H9 (cell line): ENCODE data around the gene SORCS2. TPM values are rescaled to one million over a fixed set of nuclear protein-coding genes. Genes with fewer than 3 reads are reported as not detected.

Experiments
- DNase-seq: peaks from one replicate; pipeline ENCODE4 v3.0.0-alpha.2; 2017
- H2AFZ ChIP-seq: one replicate; pipeline ENCODE4 v1.6.1; 2013; ENCODE audit warnings: mild to moderate bottlenecking, low read length, control low read depth, moderate library complexity
- H2AK5ac ChIP-seq: 2 replicates; pipeline ENCODE4 v1.6.1; 2013; ENCODE audit warnings: low read length, control low read depth, mixed read lengths; ENCODE audit not compliant: insufficient read length
- H2BK120ac ChIP-seq: one replicate; pipeline ENCODE4 v1.6.1; 2013; ENCODE audit warnings: low read depth, mild to moderate bottlenecking, low read length, control low read depth, inconsistent platforms; ENCODE audit not compliant: poor library complexity, severe bottlenecking
- H2BK12ac ChIP-seq: 2 replicates; pipeline ENCODE4 v1.6.1; 2013; ENCODE audit warnings: low read length, control low read depth, mixed read lengths, low read depth; ENCODE audit not compliant: insufficient read length
- H2BK15ac ChIP-seq: 2 replicates; pipeline ENCODE4 v1.6.1; 2013; ENCODE audit warnings: low read depth, low read length, control low read depth
- H2BK20ac ChIP-seq: one replicate; pipeline ENCODE4 v1.6.1; 2013; ENCODE audit warnings: low read depth, mild to moderate bottlenecking, low read length, control low read depth, inconsistent platforms; ENCODE audit not compliant: poor library complexity, severe bottlenecking
- H2BK5ac ChIP-seq: 2 replicates; pipeline ENCODE4 v1.6.1; 2013; ENCODE audit warnings: low read length, control low read depth, mixed read lengths; ENCODE audit not compliant: insufficient read length
- H3K14ac ChIP-seq: 2 replicates; pipeline ENCODE4 v1.6.1; 2013; ENCODE audit warnings: low read length, control low read depth; ENCODE audit not compliant: insufficient read depth
- H3K18ac ChIP-seq: 2 replicates; pipeline ENCODE4 v1.6.1; 2013; ENCODE audit warnings: low read depth, mild to moderate bottlenecking, mixed read lengths, low read length, control low read depth; ENCODE audit not compliant: insufficient read length
- H3K23ac ChIP-seq: 2 replicates; pipeline ENCODE4 v1.6.1; 2013; ENCODE audit warnings: low read length, control low read depth, mixed read lengths, low read depth; ENCODE audit not compliant: insufficient read length
- H3K23me2 ChIP-seq: 2 replicates; pipeline ENCODE4 v1.6.1; 2013; ENCODE audit warnings: low read depth, mild to moderate bottlenecking, mixed read lengths, low read length, control low read depth; ENCODE audit not compliant: insufficient read length, poor library complexity, severe bottlenecking
- H3K27ac ChIP-seq: 2 replicates; pipeline ENCODE4 v1.5.1; 2013; ENCODE audit warnings: low read length, control low read depth, mixed read lengths, low read depth; ENCODE audit not compliant: insufficient read length
- H3K27me3 ChIP-seq: 2 replicates; pipeline ENCODE4 v1.6.1; 2013; ENCODE audit warnings: low read length, control low read depth, inconsistent platforms; ENCODE audit not compliant: insufficient read depth
- H3K4ac ChIP-seq: 2 replicates; pipeline ENCODE4 v1.6.1; 2013; ENCODE audit warnings: low read depth, mild to moderate bottlenecking, control low read depth, inconsistent platforms, low read length, moderate library complexity
- H3K4me1 ChIP-seq: 2 replicates; pipeline ENCODE4 v1.6.1; 2013; ENCODE audit warnings: low read length, control low read depth, inconsistent platforms; ENCODE audit not compliant: insufficient read depth
- H3K4me2 ChIP-seq: 2 replicates; pipeline ENCODE4 v1.6.1; 2013; ENCODE audit warnings: low read length, control low read depth, mixed read lengths; ENCODE audit not compliant: insufficient read length, insufficient read depth
- H3K56ac ChIP-seq: 2 replicates; pipeline ENCODE4 v1.6.1; 2013; ENCODE audit warnings: low read depth, mild to moderate bottlenecking, mixed read lengths, low read length, control low read depth; ENCODE audit not compliant: insufficient read length
- H3K79me1 ChIP-seq: 2 replicates; pipeline ENCODE4 v1.6.1; 2013; ENCODE audit warnings: low read depth, mild to moderate bottlenecking, moderate library complexity, low read length, control low read depth, inconsistent platforms; ENCODE audit not compliant: insufficient read depth, poor library complexity, severe bottlenecking
- H3K79me2 ChIP-seq: 2 replicates; pipeline ENCODE4 v1.6.1; 2013; ENCODE audit warnings: low read length, control low read depth, inconsistent platforms; ENCODE audit not compliant: insufficient read depth
- H3K9ac ChIP-seq: 2 replicates; pipeline ENCODE4 v1.6.1; 2013; ENCODE audit warnings: low read length, control low read depth, mixed read lengths; ENCODE audit not compliant: insufficient read length; ENCODE audit errors: extremely low read depth
- H3K9me3 ChIP-seq: one replicate; pipeline ENCODE4 v1.6.1; 2013; ENCODE audit warnings: low read depth, low read length, inconsistent platforms; ENCODE audit not compliant: control insufficient read depth
- H3T11ph ChIP-seq: one replicate; pipeline ENCODE4 v1.6.1; 2013; ENCODE audit warnings: mild to moderate bottlenecking, low read length, control low read depth, inconsistent platforms
- H4K20me1 ChIP-seq: one replicate; pipeline ENCODE4 v1.6.1; 2013; ENCODE audit not compliant: control insufficient read depth, insufficient read length, insufficient read depth
- H4K5ac ChIP-seq: 2 replicates; pipeline ENCODE4 v1.6.1; 2013; ENCODE audit warnings: low read depth, mild to moderate bottlenecking, mixed read lengths, low read length, control low read depth; ENCODE audit not compliant: insufficient read length
- H4K8ac ChIP-seq: replicated peaks from 2 replicates; pipeline ENCODE4 v1.6.1; 2013; ENCODE audit warnings: low read length, control low read depth, mixed read lengths, low read depth; ENCODE audit not compliant: insufficient read length
- H4K91ac ChIP-seq: 2 replicates; pipeline ENCODE4 v1.6.1; 2013; ENCODE audit warnings: low read depth, mild to moderate bottlenecking, moderate library complexity, mixed read lengths, low read length, control low read depth; ENCODE audit not compliant: insufficient read length
- H3K27ac Mint-ChIP-seq, 3 experiments: 2 replicates in 2 of 3; 3 replicates in 1 of 3; pipeline ENCODE4 v1.8.0; 2020 to 2021; ENCODE audit warnings: mixed read lengths in 3 of 3, mild to moderate bottlenecking in 1 of 3, moderate library complexity in 1 of 3
- H3K27me3 Mint-ChIP-seq: 2 replicates; pipeline ENCODE4 v1.8.0; 2021; ENCODE audit warnings: low read depth, mild to moderate bottlenecking, moderate library complexity, mixed read lengths
- H3K36me3 Mint-ChIP-seq, 3 experiments: 2 replicates in 2 of 3; 3 replicates in 1 of 3; pipeline ENCODE4 v1.8.0; 2020 to 2021; ENCODE audit warnings: low read depth in 3 of 3, mixed read lengths in 3 of 3; ENCODE audit not compliant: insufficient read depth in 1 of 3
- H3K4me1 Mint-ChIP-seq, 2 experiments: 2 replicates each; pipeline ENCODE4 v1.8.0; 2020; ENCODE audit warnings: mixed read lengths in 2 of 2
- H3K4me3 Mint-ChIP-seq, 2 experiments: 2 replicates in 1 of 2; 3 replicates in 1 of 2; pipeline ENCODE4 v1.8.0; 2020 to 2021; ENCODE audit warnings: mild to moderate bottlenecking in 2 of 2, mixed read lengths in 2 of 2, moderate library complexity in 1 of 2
- H3K9me3 Mint-ChIP-seq, 2 experiments: 2 replicates in 1 of 2; 3 replicates in 1 of 2; pipeline ENCODE4 v1.8.0; 2020; ENCODE audit warnings: mild to moderate bottlenecking in 2 of 2, mixed read lengths in 2 of 2, moderate library complexity in 1 of 2
- CTCF ChIP-seq: fragments of 200-600 bp; sonication (generic); conservative IDR thresholded peaks from 3 replicates; pipeline ENCODE4 v1.8.0; 2021; ENCODE audit warnings: antibody characterized with exemption, mild to moderate bottlenecking
- WGBS: extraction: QIAGEN DNeasy Blood & Tissue Kit; methylation state at CpG from one replicate; pipeline ENCODE4 v1.1.7; 2013; ENCODE audit warnings: missing lambda C conversion rate, low lambda C conversion rate, mixed read lengths; ENCODE audit not compliant: insufficient read length; ENCODE audit errors: extremely low coverage; 5-methylcytosine and 5-hydroxymethylcytosine counted together
- total RNA-seq: library from RNA; stranded (reverse); gene quantifications from 2 replicates; pipeline ENCODE4 v1.2.1, GENCODE V29; 2021

SORCS2 gene
- total RNA-seq, 1 experiment from 2014 or later: 0.57 TPM

- WGBS: no CpG with 5 or more reads among the region's 23 CpGs
- TF ChIP-seq CTCF: no peak
- H3K9ac ChIP-seq: no peak overlapping the region
- no peak overlapping the region for H3K4me3 Mint-ChIP-seq
- H3K23me2 ChIP-seq: no peaks in the 10 kb centered on the region
- no peak overlapping the region for H4K91ac ChIP-seq
- H3K4me2 ChIP-seq: no peak overlapping the region
- H2BK12ac ChIP-seq: no peak overlapping the region
- H2BK120ac ChIP-seq: no peak overlapping the region
- no peak overlapping the region for H4K5ac ChIP-seq
- H4K8ac ChIP-seq: no peak overlapping the region
- H3K56ac ChIP-seq: no peak overlapping the region
- no peak for DNase-seq
- peaks cover 10 to 11% of the 10 kb centered on the region in 2 experiments; a peak in 4 of 5 replicates for H3K9me3 Mint-ChIP-seq
- peaks cover 0 to 3% (median 0%) of the 10 kb centered on the region in 3 experiments; a peak in 1 of 7 replicates for H3K36me3 Mint-ChIP-seq
- H3K27me3 Mint-ChIP-seq: peaks cover 16% of the 10 kb centered on the region
- no peak overlapping the region for H2BK5ac ChIP-seq
- no peaks in the 10 kb centered on the region for H3K79me2 ChIP-seq
- H3T11ph ChIP-seq: no peak overlapping the region
- no peak overlapping the region for H3K23ac ChIP-seq
- H3K4me1 Mint-ChIP-seq: peaks cover 15 to 25% of the 10 kb centered on the region in 2 experiments
- H4K20me1 ChIP-seq: no peaks in the 10 kb centered on the region
- H3K4ac ChIP-seq: no peak overlapping the region
- no peaks in the 10 kb centered on the region for H3K27me3 ChIP-seq
- peak overlapping the region in 1 of 3 experiments; percentile 63; a peak in 1 of 7 replicates for H3K27ac Mint-ChIP-seq
- no peak overlapping the region for H2AFZ ChIP-seq
- H3K27ac ChIP-seq: no peak overlapping the region
- H2BK15ac ChIP-seq: no peak overlapping the region
- H3K79me1 ChIP-seq: no peaks in the 10 kb centered on the region
- peaks cover 2% of the 10 kb centered on the region; the same call in 1 of the 2 replicates for H3K4me1 ChIP-seq
- no peaks in the 10 kb centered on the region for H3K9me3 ChIP-seq
- no peak overlapping the region for H3K18ac ChIP-seq
- no peak overlapping the region for H2BK20ac ChIP-seq
- no peak overlapping the region for H2AK5ac ChIP-seq
- H3K14ac ChIP-seq: no peak overlapping the region; the same call in 1 of the 2 replicates
Observed at GRCh38 chr4:7648544-7649395, 456.4 kb downstream of the SORCS2 start.
